RWPE1 (cell line): Measurements from ENCODE around the gene LY6G5B.

ENCODE experiments used
- CTCF ChIA-PET: fragments of 350-600 bp; sonication (Branson Sonifier 250); formaldehyde crosslinking; extraction: SDS; loops from one replicate; lab custom pipeline; 2021; lab: Yijun Ruan, JAX
- POLR2A ChIA-PET: fragments of 400-600 bp; formaldehyde crosslinking; extraction: SDS; loops from one replicate; lab custom pipeline; 2020; ENCODE audit warnings: antibody characterized with exemption; ENCODE audit not compliant: low non-redundant PET; lab: Yijun Ruan, JAX
- DNase-seq: peaks from one replicate; pipeline ENCODE4 v3.0.0; 2012; ENCODE audit warnings: low spot score
- H3K27ac ChIP-seq: fragments of 450-650 bp; 2 replicates; pipeline ENCODE4 v1.5.1; 2017
- CTCF ChIP-seq: fragments of 450-650 bp; conservative IDR thresholded peaks from 2 replicates; pipeline ENCODE4 v1.5.1; 2017; ENCODE audit warnings: low read depth, mild to moderate bottlenecking

LY6G5B gene

GRCh38 chr6:31697555-31697954 is 27.8 kb downstream of the LY6G5B start:
- no peak overlapping the region for H3K27ac ChIP-seq
- ChIA-PET CTCF (no interaction called here), POLR2A (no interaction called here)
- no peak for DNase-seq
- no peak for TF ChIP-seq CTCF

GRCh38 chr6:31700740-31701401 is 31.1 kb downstream of the LY6G5B start:
- CTCF ChIA-PET: no interaction called here

GRCh38 chr6:31701666-31702404 is 32.1 kb downstream of the LY6G5B start:
- ChIA-PET CTCF (interaction anchor here (0.7 to 1.4 kb wide), 2 partner anchors 9 to 106 kb away, joined by 4 read pairs; no protein-coding TSS in a partner anchor), POLR2A (interaction anchor here (0.6 kb wide), 1 partner anchor 129 kb away, joined by 4 read pairs; no protein-coding TSS in a partner anchor)
- H3K27ac ChIP-seq: peak overlapping the region; percentile 93
- no peak for DNase-seq
- no peak for TF ChIP-seq CTCF

More at GRCh38 chr6:31700740-31701401, 31.1 kb downstream of the LY6G5B start:
- no peak for TF ChIP-seq CTCF
- no peak overlapping the region for H3K27ac ChIP-seq
- POLR2A ChIA-PET: no interaction called here
- DNase-seq: no peak

GRCh38 chr6:31702405-31702818 is 32.6 kb downstream of the LY6G5B start:
- no peak for DNase-seq
- TF ChIP-seq CTCF: no peak
- POLR2A ChIA-PET: interaction anchor here (0.6 kb wide), 1 partner anchor 128 kb away, joined by 4 read pairs; no protein-coding TSS in a partner anchor
- CTCF ChIA-PET: interaction anchor here (0.7 to 1.4 kb wide), 2 partner anchors 10 to 105 kb away, joined by 4 read pairs; no protein-coding TSS in a partner anchor
- peak overlapping the region; percentile 93 for H3K27ac ChIP-seq

- ChIA-PET POLR2A (interaction anchor here (0.6 to 0.8 kb wide), 2 partner anchors 50 to 128 kb away, joined by 3 to 4 read pairs; no protein-coding TSS in a partner anchor), CTCF (interaction anchor here (1.4 kb wide), 1 partner anchor 10 kb away, joined by 4 read pairs; no protein-coding TSS in a partner anchor)
- DNase-seq: peak; percentile 99
- TF ChIP-seq CTCF: no peak
- H3K27ac ChIP-seq: peak within 1 kb of the TSS; percentile 93
Observed at GRCh38 chr6:31702819-31703716, 33.3 kb downstream of the LY6G5B start, which contains the start of gene ABHD16A. Gene ABHD16A (minus strand): TSS chr6:31703324. CDS start chr6:31703281, 43 bp downstream.
